ENCODE data around the gene BIRC5.
A peak's percentile ranks its signal among the peaks of the same experiment; 100 is the strongest.

BIRC5 gene

DNA sequence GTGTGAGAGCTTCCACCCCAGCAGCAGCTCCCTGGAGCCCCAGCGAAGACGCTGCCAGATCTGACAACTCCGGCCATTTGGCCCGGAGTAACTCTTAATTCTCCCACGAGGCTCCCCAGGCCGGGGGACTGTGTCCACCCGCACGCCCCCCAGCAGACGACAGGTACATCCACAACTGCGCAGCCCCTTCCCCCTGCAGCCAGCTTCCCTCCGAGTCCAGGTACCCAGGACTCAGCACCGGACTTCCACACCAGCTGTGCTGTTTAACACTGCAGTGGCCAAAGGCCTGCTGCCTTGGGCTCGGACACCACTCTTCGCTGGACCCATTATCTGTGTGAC, 38.4 kb upstream of the BIRC5 start:
- DNase-seq (ENCODE audit: low read depth in 2 of 2), result no peak
- TF ChIP-seq CTCF (IDR thresholded peaks at IDR 0.05; ENCODE audit: low read depth, low read length), result no peak
- no peak overlapping the region for H3K4me3 ChIP-seq (replicated peaks in 1 of 2; ENCODE audit: low read depth in 2 of 2, low read length in 2 of 2)

DNA sequence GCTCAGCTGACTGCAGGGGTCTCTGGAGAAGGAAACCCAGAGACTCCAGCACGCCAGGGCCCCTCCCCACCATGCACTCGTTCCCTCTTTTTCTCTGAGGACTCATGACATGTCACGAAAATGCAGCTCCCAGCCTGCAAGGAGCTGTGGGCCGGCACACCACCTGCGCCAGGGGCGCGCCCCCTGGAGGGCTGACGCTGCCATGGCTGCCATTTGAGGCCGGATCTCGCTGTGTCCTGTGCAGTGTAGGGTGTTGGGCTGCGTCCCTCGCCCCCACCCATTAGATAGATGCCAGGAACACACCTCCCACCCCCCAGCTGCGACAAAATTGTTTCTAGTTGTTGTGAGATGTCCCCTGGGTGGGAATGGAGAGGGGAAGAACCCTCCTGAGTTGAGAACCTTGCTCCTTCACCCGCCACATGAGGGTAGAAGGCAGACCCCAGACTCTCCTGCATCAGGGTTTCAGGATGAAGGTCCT, 37.5 kb upstream of the BIRC5 start:
- no peak overlapping the region for H3K4me3 ChIP-seq (replicated peaks in 1 of 2; ENCODE audit: low read depth in 2 of 2, low read length in 2 of 2)
- peak; percentile 53 to 64 for DNase-seq (ENCODE audit: low read depth in 2 of 2)
- TF ChIP-seq CTCF (IDR thresholded peaks at IDR 0.05; ENCODE audit: low read depth, low read length), result peak; percentile 94

DNA sequence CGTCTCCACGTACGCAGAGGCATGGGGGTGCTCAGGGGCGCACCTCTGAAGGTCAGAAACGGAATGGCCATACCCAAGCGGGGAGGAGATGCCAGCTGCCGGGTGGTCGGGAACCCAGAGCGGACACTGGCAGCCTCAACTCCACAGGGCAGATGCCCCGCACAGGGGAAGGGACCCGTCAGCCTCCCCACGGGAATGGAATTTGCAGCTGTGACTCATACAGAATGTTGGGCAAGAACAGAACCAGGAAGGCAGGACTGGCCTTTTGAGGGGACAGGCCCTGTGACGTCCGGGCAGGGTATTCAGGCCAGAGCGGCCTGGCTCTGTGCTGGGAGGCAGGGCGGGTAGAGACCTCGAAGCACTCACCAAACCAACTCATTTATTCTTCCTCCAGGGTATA, 34.7 kb upstream of the BIRC5 start:
- TF ChIP-seq CTCF (IDR thresholded peaks at IDR 0.05; ENCODE audit: low read depth, low read length), result no peak
- DNase-seq (ENCODE audit: low read depth in 2 of 2), result peak; percentile 55 to 67
- H3K4me3 ChIP-seq (replicated peaks in 1 of 2; ENCODE audit: low read depth in 2 of 2, low read length in 2 of 2), result no peak overlapping the region

GRCh38 chr17:78180083-78180482, 34.0 kb upstream of the BIRC5 start:
- H3K4me3 ChIP-seq (replicated peaks in 1 of 2; ENCODE audit: low read depth in 2 of 2, low read length in 2 of 2), result no peak overlapping the region
- no peak for DNase-seq (ENCODE audit: low read depth in 2 of 2)
- no peak for TF ChIP-seq CTCF (IDR thresholded peaks at IDR 0.05; ENCODE audit: low read depth, low read length)

DNA sequence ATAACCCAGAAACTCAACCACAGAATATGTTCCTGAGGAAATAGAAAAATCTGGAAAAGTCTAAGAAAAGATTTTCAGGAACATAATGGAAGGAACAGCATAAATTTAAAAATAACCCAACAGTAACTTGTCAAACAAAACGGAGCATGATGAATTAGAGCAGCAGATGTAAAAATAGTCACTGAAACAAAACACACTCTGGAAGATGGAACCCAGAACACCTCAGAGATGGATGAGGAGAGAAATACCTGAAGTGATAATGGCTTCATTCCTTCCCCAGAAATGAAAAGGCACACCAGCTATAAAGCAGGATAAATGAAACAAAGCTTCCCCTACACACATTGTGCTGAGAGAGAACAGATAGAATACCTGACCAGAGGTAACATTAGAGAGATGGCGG, 33.5 kb upstream of the BIRC5 start:
- H3K4me3 ChIP-seq (replicated peaks in 1 of 2; ENCODE audit: low read depth in 2 of 2, low read length in 2 of 2), result no peak overlapping the region
- TF ChIP-seq CTCF (IDR thresholded peaks at IDR 0.05; ENCODE audit: low read depth, low read length), result no peak
- DNase-seq (ENCODE audit: low read depth in 2 of 2), result no peak

GRCh38 chr17:78182504-78182903, 31.5 kb upstream of the BIRC5 start:
- no peak for TF ChIP-seq CTCF (IDR thresholded peaks at IDR 0.05; ENCODE audit: low read depth, low read length)
- no peak for DNase-seq (ENCODE audit: low read depth in 2 of 2)
- no peak overlapping the region for H3K4me3 ChIP-seq (replicated peaks in 1 of 2; ENCODE audit: low read depth in 2 of 2, low read length in 2 of 2)

DNA sequence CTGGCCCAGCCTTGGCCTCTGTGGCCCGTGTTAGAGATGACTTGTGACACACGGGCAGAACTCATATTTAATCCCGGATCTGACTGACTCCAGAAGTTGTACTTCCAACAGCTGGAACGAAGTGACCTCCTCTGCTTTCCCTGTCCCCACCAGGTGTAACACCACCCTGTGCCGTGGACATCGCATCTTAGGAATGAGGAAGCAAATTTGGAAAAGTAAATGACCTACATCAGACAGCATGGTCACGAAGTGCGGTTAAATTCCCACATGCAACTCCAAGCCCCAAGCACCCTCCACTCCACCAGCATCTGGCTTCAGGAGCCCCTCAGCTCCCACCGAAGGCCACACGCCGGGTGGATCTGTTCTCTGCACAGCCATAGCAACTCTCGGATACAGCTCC, 30.1 kb upstream of the BIRC5 start:
- no peak for DNase-seq (ENCODE audit: low read depth in 2 of 2)
- no peak for TF ChIP-seq CTCF (IDR thresholded peaks at IDR 0.05; ENCODE audit: low read depth, low read length)
- H3K4me3 ChIP-seq (replicated peaks in 1 of 2; ENCODE audit: low read depth in 2 of 2, low read length in 2 of 2), result no peak overlapping the region
